Adrenal gland (tissue), 5 donors: ENCODE measurements around the gene TPT1.

Source experiments
- CTCF ChIP-seq, 6 experiments: fragments of 450-650 bp in 4 of 6; fragments of 200-600 bp in 2 of 6; sonication (generic) in 1 of 6; IDR thresholded peaks; 1 replicate in 5 of 6; 2 replicates in 1 of 6; pipeline versions ENCODE4 v1.5.1 to v1.8.0; 2016 to 2021; ENCODE audit warnings: antibody characterized with exemption in 6 of 6, mild to moderate bottlenecking in 2 of 6, moderate library complexity in 1 of 6
- POLR2A ChIP-seq, 2 donors: fragments of 450-650 bp; IDR thresholded peaks; one replicate each; pipeline ENCODE4 v1.6.1; 2017; ENCODE audit warnings: antibody characterized with exemption in 2 of 2, mild to moderate bottlenecking in 2 of 2, moderate library complexity in 1 of 2
- donor health status: DM: no; HTN: no; CAD: no.

GRCh38 chr13:45306966-45307365, 34.0 kb downstream of the TPT1 start:
- TF ChIP-seq CTCF (IDR thresholded peaks at IDR 0.05) (no peak), POLR2A (IDR thresholded peaks at IDR 0.05) (no peak)
